Kidney epithelial cell (primary cell): Measurements from ENCODE around the gene COX6A1. TPM values are rescaled to one million over a fixed set of nuclear protein-coding genes. Genes with fewer than 3 reads are reported as not detected.

Experiments
- DNase-seq: peaks from one replicate; pipeline ENCODE4 v3.0.0-alpha.2; 2010; ENCODE audit warnings: low read depth
- H3K27me3 ChIP-seq: 2 replicates; pipeline ENCODE4 v1.6.0; 2011; ENCODE audit warnings: low read length; ENCODE audit not compliant: control insufficient read depth, insufficient read depth
- H3K36me3 ChIP-seq: 2 replicates; pipeline ENCODE4 v1.5.1; 2011; ENCODE audit warnings: low read length; ENCODE audit not compliant: control insufficient read depth, insufficient read depth
- H3K4me3 ChIP-seq: 2 replicates; pipeline ENCODE4 v1.5.1; 2011; ENCODE audit warnings: low read depth, mild to moderate bottlenecking, control low read depth, low read length
- total RNA-seq: library from RNA; depleted of rRNA; stranded (reverse); fragments of >200 nt; gene quantifications from 2 replicates; pipeline ENCODE4 v1.2.3, GENCODE V29; 2015
- TF ChIP-seq, protein P1 (sequence below): IDR thresholded peaks from 2 replicates; pipeline ENCODE4 v1.5.1; 2011; ENCODE audit warnings: mild to moderate bottlenecking, moderate library complexity, low read length, control low read depth, inconsistent platforms; ENCODE audit not compliant: insufficient read depth, poor library complexity, severe bottlenecking

Gene COX6A1
- total RNA-seq, 1 donor from 2014 or later = 615 TPM

DNA sequence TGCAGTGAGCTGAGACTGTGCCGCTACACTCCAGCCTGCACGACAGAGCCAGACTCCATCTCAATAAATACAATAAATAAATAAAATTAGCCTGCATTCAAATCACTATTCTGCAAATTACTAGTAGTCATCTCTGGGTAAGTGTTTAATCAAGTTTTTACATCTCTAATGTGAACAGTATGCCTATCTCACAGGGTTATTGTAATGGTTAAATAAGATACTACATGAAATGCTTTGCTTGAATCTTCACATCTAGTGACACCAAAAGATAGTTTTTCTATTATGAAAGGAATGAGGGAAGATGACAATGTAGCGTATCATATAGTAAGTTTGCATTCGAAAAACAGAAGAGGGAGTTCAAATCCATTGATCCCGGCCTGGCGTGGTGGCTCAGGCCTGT is 29.5 kb downstream of the COX6A1 start:
- Histone ChIP-seq H3K4me3 (no peak overlapping the region), H3K36me3 (peaks cover 3% of the 10 kb centered on the region), H3K27me3 (no peaks in the 10 kb centered on the region)
- TF ChIP-seq, protein P1, sequence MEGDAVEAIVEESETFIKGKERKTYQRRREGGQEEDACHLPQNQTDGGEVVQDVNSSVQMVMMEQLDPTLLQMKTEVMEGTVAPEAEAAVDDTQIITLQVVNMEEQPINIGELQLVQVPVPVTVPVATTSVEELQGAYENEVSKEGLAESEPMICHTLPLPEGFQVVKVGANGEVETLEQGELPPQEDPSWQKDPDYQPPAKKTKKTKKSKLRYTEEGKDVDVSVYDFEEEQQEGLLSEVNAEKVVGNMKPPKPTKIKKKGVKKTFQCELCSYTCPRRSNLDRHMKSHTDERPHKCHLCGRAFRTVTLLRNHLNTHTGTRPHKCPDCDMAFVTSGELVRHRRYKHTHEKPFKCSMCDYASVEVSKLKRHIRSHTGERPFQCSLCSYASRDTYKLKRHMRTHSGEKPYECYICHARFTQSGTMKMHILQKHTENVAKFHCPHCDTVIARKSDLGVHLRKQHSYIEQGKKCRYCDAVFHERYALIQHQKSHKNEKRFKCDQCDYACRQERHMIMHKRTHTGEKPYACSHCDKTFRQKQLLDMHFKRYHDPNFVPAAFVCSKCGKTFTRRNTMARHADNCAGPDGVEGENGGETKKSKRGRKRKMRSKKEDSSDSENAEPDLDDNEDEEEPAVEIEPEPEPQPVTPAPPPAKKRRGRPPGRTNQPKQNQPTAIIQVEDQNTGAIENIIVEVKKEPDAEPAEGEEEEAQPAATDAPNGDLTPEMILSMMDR = no peak
- DNase-seq = no peak

DNA sequence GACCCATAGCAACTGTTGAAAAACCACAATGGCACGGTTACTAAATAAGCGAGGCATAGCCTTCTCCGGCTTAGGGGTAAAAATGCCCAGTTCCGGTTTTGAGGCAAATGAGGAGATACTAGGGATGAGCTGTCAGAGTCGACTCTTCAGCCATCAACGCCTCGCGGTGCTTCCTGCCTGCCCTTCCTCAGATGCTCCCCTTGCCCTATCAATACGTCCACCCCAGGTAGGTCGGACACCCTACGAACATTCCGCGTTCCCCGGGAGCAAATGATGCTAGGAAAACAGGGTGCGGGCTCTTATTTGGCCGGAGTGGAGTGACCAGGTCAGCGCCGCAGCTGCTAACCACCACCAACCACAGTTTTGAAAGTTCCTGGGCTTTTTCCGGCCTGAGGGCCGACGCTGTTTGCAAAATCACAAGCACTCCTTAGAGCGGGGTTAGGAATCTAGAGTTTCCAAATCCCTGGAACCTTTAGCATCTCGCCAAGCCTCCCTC is 30.5 kb downstream of the COX6A1 start:
- TF ChIP-seq, protein P1 = no peak
- Histone ChIP-seq H3K4me3 (peak overlapping the region; percentile 99), H3K27me3 (no peaks in the 10 kb centered on the region), H3K36me3 (peaks cover 3% of the 10 kb centered on the region)
- DNase-seq = no peak

DNA sequence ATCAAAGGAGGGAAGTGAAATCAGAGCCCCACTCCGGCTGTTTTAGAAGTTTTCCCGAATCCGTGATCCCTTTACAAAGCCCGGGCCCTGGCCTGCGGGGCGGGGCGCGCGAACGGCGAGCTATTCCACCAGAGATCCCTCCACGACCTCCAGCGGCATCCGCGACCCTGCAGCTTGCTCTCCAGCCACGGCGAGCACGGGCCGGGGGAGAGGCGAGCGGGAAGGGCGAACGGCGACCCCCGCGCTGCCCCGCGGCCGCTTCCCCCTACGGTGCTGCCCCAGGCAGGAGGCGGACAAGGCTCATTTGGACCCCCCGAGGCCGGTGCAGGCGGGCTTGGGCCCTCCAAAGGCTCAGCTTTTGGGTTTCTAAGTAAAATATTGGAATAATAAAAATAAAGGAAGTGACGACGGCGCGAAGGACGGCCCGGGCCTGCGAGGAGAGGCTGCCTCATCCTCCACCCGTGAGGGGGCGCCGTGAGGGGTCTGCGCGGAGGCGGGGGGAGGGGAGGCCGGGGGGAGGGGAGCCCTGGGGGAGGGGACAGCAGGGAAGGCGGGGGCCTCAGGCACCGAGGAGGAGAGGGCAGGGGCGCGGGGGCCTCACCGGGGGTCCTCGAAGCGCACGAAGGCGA is 31.0 kb downstream of the COX6A1 start:
- Histone ChIP-seq H3K4me3 (peak overlapping the region; percentile 99), H3K36me3 (peaks cover under 1% of the 10 kb centered on the region), H3K27me3 (no peaks in the 10 kb centered on the region)
- TF ChIP-seq, protein P1 = peak; percentile 26
- DNase-seq = no peak

DNA sequence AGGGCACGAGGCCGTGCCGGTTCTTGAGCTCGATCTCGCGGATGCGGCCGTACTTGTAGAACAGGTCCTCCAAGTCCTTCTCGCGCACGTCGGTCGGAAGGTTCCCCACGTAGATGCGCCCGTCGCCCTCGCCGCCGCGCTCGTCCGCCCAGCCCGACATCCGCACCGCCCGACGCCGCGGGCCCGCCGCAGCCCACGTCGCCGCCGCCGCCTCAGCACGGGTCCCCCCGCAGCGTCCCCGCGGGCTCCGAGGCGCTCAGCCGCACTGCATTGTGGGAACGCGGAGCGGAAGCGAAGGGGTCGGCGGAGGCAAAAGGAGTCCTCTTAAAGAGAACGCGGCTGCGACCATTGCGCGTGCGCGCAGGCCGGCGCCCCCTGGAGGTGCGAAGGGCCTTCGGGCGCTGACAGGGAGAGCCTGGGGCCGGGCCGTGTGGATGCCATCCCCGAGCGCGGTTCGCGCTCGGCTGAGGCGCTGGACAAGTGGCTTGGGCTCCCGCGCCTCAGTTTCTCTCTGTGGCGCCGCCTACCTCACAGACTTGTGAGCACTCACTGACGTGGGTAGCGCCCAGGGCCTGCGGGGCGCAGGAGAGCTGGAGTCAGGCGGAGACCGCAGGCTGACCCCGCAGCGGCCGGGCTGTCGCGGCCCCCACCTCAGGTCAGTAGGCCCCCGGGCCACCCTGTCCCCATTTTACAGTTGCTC is 31.7 kb downstream of the COX6A1 start, which contains the start of gene SRSF9:
TSS of gene SRSF9 (minus strand) at position 299 of the 700 bp plus-strand sequence. CDS start at position 160, 139 bp downstream.
- no peaks in the 10 kb centered on the region for H3K27me3 ChIP-seq
- peak; percentile 83 for DNase-seq

DNA sequence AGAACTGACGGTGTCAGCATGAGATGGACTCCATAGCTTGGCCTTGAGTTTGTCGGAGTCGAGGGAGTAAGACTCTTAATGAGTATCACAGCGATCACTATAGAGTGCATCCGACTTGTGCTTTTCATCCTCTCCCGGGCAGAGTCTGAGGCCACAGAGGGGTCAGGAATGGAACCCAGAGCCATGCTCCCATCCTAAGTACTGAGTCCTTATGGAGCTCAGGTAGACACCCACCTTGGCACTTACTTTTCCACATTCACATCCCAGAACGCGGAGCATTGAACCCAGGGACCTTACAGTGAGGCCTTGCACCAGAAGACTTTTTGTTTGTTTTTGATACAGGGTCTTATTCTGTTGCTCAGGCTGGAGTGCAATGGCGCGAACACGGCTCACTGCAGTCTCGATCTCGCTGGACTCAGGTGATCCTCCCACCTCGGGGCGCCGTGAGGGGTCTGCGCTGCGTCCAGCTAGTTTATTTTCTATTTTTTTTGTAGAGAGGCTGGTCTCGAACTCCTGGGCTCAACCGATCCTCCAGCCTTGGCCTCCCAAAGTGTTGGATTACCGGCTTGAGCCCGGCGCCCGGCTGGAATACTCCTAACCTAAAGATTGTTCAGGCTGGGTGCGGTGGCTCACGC is 32.4 kb downstream of the COX6A1 start:
- no peaks in the 10 kb centered on the region for H3K36me3 ChIP-seq
- TF ChIP-seq, protein P1 = no peak
- DNase-seq = no peak
- H3K4me3 ChIP-seq = peak overlapping the region; percentile 99
- no peaks in the 10 kb centered on the region for H3K27me3 ChIP-seq

More for the DNA sequence above, 31.7 kb downstream of the COX6A1 start, which contains the start of gene SRSF9:
- TF ChIP-seq, protein P1 = peak; percentile 88
- H3K4me3 ChIP-seq = peak within 1 kb of the TSS; percentile 99
- no peaks in the 10 kb centered on the region for H3K36me3 ChIP-seq
